Activated CD4-positive, alpha-beta T cell treated with anti-CD3 and anti-CD28 coated beads, Interleukin-2, amount 10 ng/mL, durations not matched to agents 24 days and 14 days (primary cell): ENCODE results near the gene ZNF432. TPM values are rescaled to one million over a fixed set of nuclear protein-coding genes. Genes with fewer than 3 reads are reported as not detected.

Experiments used
- DNase-seq: peaks from one replicate; pipeline ENCODE4 v3.0.0; 2022
- H3K27ac Mint-ChIP-seq: one replicate; pipeline ENCODE4 v1.8.0; 2022; ENCODE audit warnings: mild to moderate bottlenecking, mixed read lengths
- H3K27me3 Mint-ChIP-seq: one replicate; pipeline ENCODE4 v1.8.0; 2022; ENCODE audit warnings: mixed read lengths
- H3K36me3 Mint-ChIP-seq: one replicate; pipeline ENCODE4 v1.8.0; 2022; ENCODE audit warnings: low read depth, mild to moderate bottlenecking, mixed read lengths
- H3K4me1 Mint-ChIP-seq: one replicate; pipeline ENCODE4 v1.8.0; 2021; ENCODE audit warnings: mixed read lengths
- H3K4me3 Mint-ChIP-seq: one replicate; pipeline ENCODE4 v1.8.0; 2022; ENCODE audit warnings: mild to moderate bottlenecking, moderate library complexity, mixed read lengths
- H3K9me3 Mint-ChIP-seq: one replicate; pipeline ENCODE4 v1.8.0; 2021; ENCODE audit warnings: mixed read lengths
- intact Hi-C: fragments of 100-400 bp; cut with micrococcal nuclease; formaldehyde crosslinking; loops from one replicate; pipeline ENCODE4 v1.15.1; 2023
- total RNA-seq: library from RNA; stranded (reverse); gene quantifications from 2 replicates; pipeline ENCODE4 v1.2.3, GENCODE V29; 2022

ZNF432 gene
- total RNA-seq, 1 donor from 2014 or later, result 10.8 TPM

GRCh38 chr19:51986309-51987291 lies 62.0 kb downstream of the ZNF432 start, which contains the start of gene ZNF350:
ZNF350 (minus strand) TSS chr19:51986840; CDS start chr19:51974360, 12,480 bp downstream.
- H3K9me3 Mint-ChIP-seq, result peaks cover 30% of the 10 kb centered on the region
- peaks cover 8% of the 10 kb centered on the region for H3K4me1 Mint-ChIP-seq
- H3K27me3 Mint-ChIP-seq, result no peaks in the 10 kb centered on the region
- H3K36me3 Mint-ChIP-seq, result peaks cover 52% of the 10 kb centered on the region
- H3K27ac Mint-ChIP-seq, result peak within 1 kb of the TSS; percentile 92
- intact Hi-C loops, result loop anchor here (1.0 to 2.0 kb wide), 5 partner anchors 22 to 82 kb away; partner anchors contain the start of genes ZNF432, ZNF613, ZNF614 and ZNF615
- DNase-seq, result peak; percentile 96
- peak within 1 kb of the TSS; percentile 91 for H3K4me3 Mint-ChIP-seq

GRCh38 chr19:51983361-51983760 lies 65.3 kb downstream of the ZNF432 start:
- Mint-ChIP-seq H3K4me3 (no peak overlapping the region), H3K36me3 (peaks cover 70% of the 10 kb centered on the region), H3K27me3 (no peaks in the 10 kb centered on the region), H3K4me1 (peaks cover 8% of the 10 kb centered on the region), H3K9me3 (peaks cover 29% of the 10 kb centered on the region), H3K27ac (no peak overlapping the region)
- DNase-seq, result no peak
- intact Hi-C loops, result no loop called here

Other genes with a start within 250 kb of the ZNF432 start
- 5.4 and 6.9 TPM in 2 replicates for gene ZNF577, start 160.9 kb downstream of the ZNF432 start, total RNA-seq
- gene ZNF649, start 143.8 kb downstream of the ZNF432 start, total RNA-seq, result 10.7 and 11.0 TPM in 2 replicates
- 3.5 and 5.0 TPM in 2 replicates for gene ZNF613, start 121.4 kb downstream of the ZNF432 start, total RNA-seq
- 7.4 and 8.4 TPM in 2 replicates for gene ZNF350, start 62.0 kb downstream of the ZNF432 start, total RNA-seq
- gene ZNF615, start 40.6 kb downstream of the ZNF432 start, total RNA-seq, result 5.9 and 6.9 TPM in 2 replicates
- gene ZNF614, start 20.5 kb downstream of the ZNF432 start, total RNA-seq, result 11.0 and 12.7 TPM in 2 replicates
- 12.5 and 12.9 TPM in 2 replicates for gene ZNF841, start 46.9 kb upstream of the ZNF432 start, total RNA-seq
- 6.1 and 7.1 TPM in 2 replicates for gene ZNF616, start 91.1 kb upstream of the ZNF432 start, total RNA-seq
- 6.3 and 6.7 TPM in 2 replicates for gene ZNF836, start 122.8 kb upstream of the ZNF432 start, total RNA-seq
- 226 and 237 TPM in 2 replicates for gene PPP2R1A, start 141.2 kb upstream of the ZNF432 start, total RNA-seq
- 18.2 and 19.9 TPM in 2 replicates for gene ZNF766, start 220.7 kb upstream of the ZNF432 start, total RNA-seq
- gene ZNF480, start 248.3 kb upstream of the ZNF432 start, total RNA-seq, result 4.2 and 5.0 TPM in 2 replicates